ENCODE results near the gene PFDN5. TPM values are rescaled to one million over a fixed set of nuclear protein-coding genes. Genes with fewer than 3 reads are reported as not detected.

The PFDN5 gene
- total RNA-seq, 1 experiment from 2014 or later, result 412 TPM

- Histone ChIP-seq H3K36me3 (no peaks in the 10 kb centered on the region), H3K4me3 (no peak within 1 kb of the TSS), H3K9me3 (no peaks in the 10 kb centered on the region), H3K27me3 (peaks cover 2% of the 10 kb centered on the region; the same call in 1 of the 2 replicates)
- DNase-seq, result no peak
Observed at GRCh38 chr12:53336181-53336681, 40.9 kb downstream of the PFDN5 start, which contains the start of gene SP7. SP7 (minus strand) TSS chr12:53336354; CDS start chr12:53335646, 708 bp downstream.

- H3K9me3 ChIP-seq, result no peaks in the 10 kb centered on the region
- no peak for DNase-seq
- H3K4me3 ChIP-seq, result no peak overlapping the region
- peaks cover 2% of the 10 kb centered on the region; the same call in 1 of the 2 replicates for H3K27me3 ChIP-seq
- no peaks in the 10 kb centered on the region for H3K36me3 ChIP-seq
Observed at GRCh38 chr12:53338017-53338416, 42.7 kb downstream of the PFDN5 start.

GRCh38 chr12:53338916-53339315, 43.6 kb downstream of the PFDN5 start:
- H3K36me3 ChIP-seq, result no peaks in the 10 kb centered on the region
- H3K4me3 ChIP-seq, result no peak overlapping the region
- DNase-seq, result no peak
- no peaks in the 10 kb centered on the region for H3K9me3 ChIP-seq
- H3K27me3 ChIP-seq, result peaks cover 2% of the 10 kb centered on the region; the same call in 1 of the 2 replicates

GRCh38 chr12:53340398-53340797, 45.1 kb downstream of the PFDN5 start:
- Histone ChIP-seq H3K27me3 (peaks cover 2% of the 10 kb centered on the region; the same call in 1 of the 2 replicates), H3K36me3 (no peaks in the 10 kb centered on the region), H3K9me3 (no peaks in the 10 kb centered on the region), H3K4me3 (no peak overlapping the region)
- DNase-seq, result no peak

- H3K36me3 ChIP-seq, result no peaks in the 10 kb centered on the region
- H3K4me3 ChIP-seq, result no peak overlapping the region
- H3K27me3 ChIP-seq, result peaks cover 2% of the 10 kb centered on the region; the same call in 1 of the 2 replicates
- no peak for DNase-seq
- no peaks in the 10 kb centered on the region for H3K9me3 ChIP-seq
Observed at GRCh38 chr12:53343449-53343848, 48.1 kb downstream of the PFDN5 start.

- no peak overlapping the region for H3K4me3 ChIP-seq
- DNase-seq, result no peak
- H3K9me3 ChIP-seq, result no peaks in the 10 kb centered on the region
- H3K27me3 ChIP-seq, result no peaks in the 10 kb centered on the region
- H3K36me3 ChIP-seq, result no peaks in the 10 kb centered on the region
Observed at GRCh38 chr12:53343969-53344368, 48.6 kb downstream of the PFDN5 start.

GRCh38 chr12:53344487-53344823, 49.1 kb downstream of the PFDN5 start:
- Histone ChIP-seq H3K36me3 (no peaks in the 10 kb centered on the region), H3K27me3 (no peaks in the 10 kb centered on the region), H3K4me3 (peak overlapping the region; percentile 56), H3K9me3 (no peaks in the 10 kb centered on the region)
- DNase-seq, result no peak

GRCh38 chr12:53344824-53345485, 49.6 kb downstream of the PFDN5 start:
- DNase-seq, result peak; percentile 73
- Histone ChIP-seq H3K36me3 (no peaks in the 10 kb centered on the region), H3K9me3 (no peaks in the 10 kb centered on the region), H3K4me3 (peak overlapping the region; percentile 56), H3K27me3 (no peaks in the 10 kb centered on the region)

GRCh38 chr12:53345486-53346188, 50.3 kb downstream of the PFDN5 start:
- peak overlapping the region; percentile 56 for H3K4me3 ChIP-seq
- H3K9me3 ChIP-seq, result no peaks in the 10 kb centered on the region
- DNase-seq, result peak; percentile 27
- no peaks in the 10 kb centered on the region for H3K36me3 ChIP-seq
- H3K27me3 ChIP-seq, result no peaks in the 10 kb centered on the region

- Histone ChIP-seq H3K4me3 (no peak overlapping the region), H3K27me3 (no peaks in the 10 kb centered on the region), H3K36me3 (no peaks in the 10 kb centered on the region), H3K9me3 (no peaks in the 10 kb centered on the region)
- DNase-seq, result no peak
Observed at GRCh38 chr12:53346491-53346890, 51.1 kb downstream of the PFDN5 start.

- Histone ChIP-seq H3K36me3 (no peaks in the 10 kb centered on the region), H3K9me3 (no peaks in the 10 kb centered on the region), H3K27me3 (no peaks in the 10 kb centered on the region), H3K4me3 (no peak overlapping the region)
- no peak for DNase-seq
Observed at GRCh38 chr12:53347905-53348304, 52.6 kb downstream of the PFDN5 start.

Other genes starting within 250 kb of the PFDN5 start
- 10.8 and 12.4 TPM in 2 replicates for gene TNS2, start 245.5 kb upstream of the PFDN5 start, total RNA-seq (2014; rRNA removed; shearing (Covaris generic); ENCODE audit: low replicate concordance)
- gene SPRYD3, start 216.2 kb upstream of the PFDN5 start, total RNA-seq (2014; rRNA removed; shearing (Covaris generic); ENCODE audit: low replicate concordance), result 22.1 and 23.9 TPM in 2 replicates
- 37.5 and 66.3 TPM in 2 replicates for gene IGFBP6, start 197.9 kb upstream of the PFDN5 start, total RNA-seq (2014; rRNA removed; shearing (Covaris generic); ENCODE audit: low replicate concordance)
- not detected in 2 replicates for gene SOAT2, start 192.1 kb upstream of the PFDN5 start, total RNA-seq (2014; rRNA removed; shearing (Covaris generic); ENCODE audit: low replicate concordance)
- gene ZNF740, start 114.8 kb upstream of the PFDN5 start, total RNA-seq (2014; rRNA removed; shearing (Covaris generic); ENCODE audit: low replicate concordance), result 14.7 and 22.2 TPM in 2 replicates
- 1.2 and 7.1 TPM in 2 replicates for gene CSAD, start 114.6 kb upstream of the PFDN5 start, total RNA-seq (2014; rRNA removed; shearing (Covaris generic); ENCODE audit: low replicate concordance)
- 1.6 TPM in 1 of 2 replicates, not detected in the other for gene ITGB7, start 88.3 kb upstream of the PFDN5 start, total RNA-seq (2014; rRNA removed; shearing (Covaris generic); ENCODE audit: low replicate concordance)
- 30.8 and 40.7 TPM in 2 replicates for gene RARG, start 63.3 kb upstream of the PFDN5 start, total RNA-seq (2014; rRNA removed; shearing (Covaris generic); ENCODE audit: low replicate concordance)
- 22.1 and 23.9 TPM in 2 replicates for gene ESPL1, start 27.2 kb upstream of the PFDN5 start, total RNA-seq (2014; rRNA removed; shearing (Covaris generic); ENCODE audit: low replicate concordance)
- gene MYG1, start 4.2 kb downstream of the PFDN5 start, total RNA-seq (2014; rRNA removed; shearing (Covaris generic); ENCODE audit: low replicate concordance), result 30.8 and 42.8 TPM in 2 replicates
- 75.6 and 114 TPM in 2 replicates for gene AAAS, start 26.1 kb downstream of the PFDN5 start, total RNA-seq (2014; rRNA removed; shearing (Covaris generic); ENCODE audit: low replicate concordance)
- gene SP7, start 40.8 kb downstream of the PFDN5 start, total RNA-seq (2014; rRNA removed; shearing (Covaris generic); ENCODE audit: low replicate concordance), result not detected in 2 replicates
- 22.3 and 26.3 TPM in 2 replicates for gene SP1, start 84.6 kb downstream of the PFDN5 start, total RNA-seq (2014; rRNA removed; shearing (Covaris generic); ENCODE audit: low replicate concordance)
- gene AMHR2, start 128.3 kb downstream of the PFDN5 start, total RNA-seq (2014; rRNA removed; shearing (Covaris generic); ENCODE audit: low replicate concordance), result not detected in 2 replicates
- 41.0 and 60.4 TPM in 2 replicates for gene PRR13, start 146.2 kb downstream of the PFDN5 start, total RNA-seq (2014; rRNA removed; shearing (Covaris generic); ENCODE audit: low replicate concordance)
- 217 and 279 TPM in 2 replicates for gene PCBP2, start 156.6 kb downstream of the PFDN5 start, total RNA-seq (2014; rRNA removed; shearing (Covaris generic); ENCODE audit: low replicate concordance)
- 5.7 and 15.0 TPM in 2 replicates for gene MAP3K12, start 203.9 kb downstream of the PFDN5 start, total RNA-seq (2014; rRNA removed; shearing (Covaris generic); ENCODE audit: low replicate concordance)
- 51.7 and 66.1 TPM in 2 replicates for gene TARBP2, start 205.7 kb downstream of the PFDN5 start, total RNA-seq (2014; rRNA removed; shearing (Covaris generic); ENCODE audit: low replicate concordance)
- not detected in 2 replicates for gene NPFF, start 211.9 kb downstream of the PFDN5 start, total RNA-seq (2014; rRNA removed; shearing (Covaris generic); ENCODE audit: low replicate concordance)

Measured in MG63 (cell line).